Measurements from ENCODE around the gene GPR39.

DNA sequence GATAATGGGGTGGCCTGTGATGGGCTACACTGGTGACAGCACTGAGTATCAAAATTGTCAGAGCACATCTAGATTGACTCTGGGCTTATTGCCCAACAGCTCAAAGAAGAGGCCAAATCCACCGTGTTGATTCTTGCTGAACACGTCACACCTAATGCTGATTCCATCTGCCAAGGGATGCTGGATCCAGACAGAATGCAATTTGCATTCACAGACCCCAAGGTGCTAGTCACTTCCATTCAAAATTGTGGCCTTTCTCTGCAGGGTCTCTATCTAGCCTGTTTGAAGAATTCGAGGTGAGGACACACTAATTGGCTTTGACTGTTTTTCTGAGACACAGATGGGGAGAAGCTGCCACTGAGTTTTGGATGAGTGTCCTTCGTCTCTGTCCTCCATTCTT, 13.5 kb upstream of the GPR39 start:
- no peak for TF ChIP-seq CTCF (IDR thresholded peaks at IDR 0.05)
- no peak for TF ChIP-seq POLR2A (IDR thresholded peaks at IDR 0.05; ENCODE audit: low read length)
- no peak for TF ChIP-seq CEBPB (IDR thresholded peaks at IDR 0.05)
- no peak for TF ChIP-seq RFX5 (IDR thresholded peaks at IDR 0.05)
- TF ChIP-seq CHD2 (IDR thresholded peaks at IDR 0.05; ENCODE audit: low read length, partially characterized antibody): no peak
- no peak for TF ChIP-seq PBX3 (IDR thresholded peaks at IDR 0.05)
- no peak for TF ChIP-seq HMGXB4 (CRISPR knock-in tag; IDR thresholded peaks at IDR 0.05; ENCODE audit: borderline replicate concordance)
- TF ChIP-seq EP300 (IDR thresholded peaks at IDR 0.05): no peak

Data from A549 (cell line).